Stomach (tissue), 9 donors: Measurements from ENCODE around the gene ITGA3. TPM values are rescaled to one million over a fixed set of nuclear protein-coding genes. Genes with fewer than 3 reads are reported as not detected.
A peak's percentile ranks its signal among the peaks of the same experiment; 100 is the strongest.

ENCODE experiments used
- DNase-seq, 2 donors: peaks; one replicate each; pipeline versions ENCODE4 v3.0.0 to v3.0.0-alpha.2; 2013 to 2019
- H3K27ac ChIP-seq, 5 donors: fragments of 200-600 bp in 4 of 5; sonication (generic) in 4 of 5; one replicate each; pipeline ENCODE4 v1.5.1; 2013 to 2019; ENCODE audit warnings: mild to moderate bottlenecking in 1 of 5, moderate library complexity in 1 of 5
- H3K27me3 ChIP-seq, 3 donors: fragments of 200-600 bp; sonication (generic); one replicate each; pipeline ENCODE4 v1.5.1; 2017 to 2019; ENCODE audit warnings: mixed run types in 1 of 3
- H3K36me3 ChIP-seq, 4 donors: fragments of 200-600 bp; sonication (generic); 1 replicate in 3 of 4; 2 replicates in 1 of 4; pipeline ENCODE4 v1.5.1; 2016 to 2019
- H3K4me1 ChIP-seq, 4 donors: fragments of 200-600 bp; sonication (generic); one replicate each; pipeline ENCODE4 v1.5.1; 2016 to 2019
- H3K4me3 ChIP-seq, 4 donors: fragments of 200-600 bp; sonication (generic) in 3 of 4; one replicate each; pipeline ENCODE4 v1.5.1; 2016 to 2019; ENCODE audit warnings: mild to moderate bottlenecking in 1 of 4
- H3K9me3 ChIP-seq, 4 donors: fragments of 200-600 bp; sonication (generic); one replicate each; pipeline ENCODE4 v1.5.1; 2016 to 2019
- CTCF ChIP-seq, 7 experiments: fragments of 450-650 bp in 4 of 7; fragments of 200-600 bp in 3 of 7; sonication (generic) in 3 of 7; IDR thresholded peaks; one replicate each; pipeline ENCODE4 v1.5.1; 2016 to 2019; ENCODE audit warnings: antibody characterized with exemption in 7 of 7, control low read depth in 2 of 7, mild to moderate bottlenecking in 1 of 7
- EP300 ChIP-seq: sonication (generic); formaldehyde crosslinking; IDR thresholded peaks from one replicate; pipeline ENCODE4 v1.6.1; 2017; ENCODE audit warnings: antibody characterized with exemption
- POLR2A ChIP-seq, 4 donors: fragments of 450-650 bp; IDR thresholded peaks; one replicate each; pipeline ENCODE4 v1.6.1; 2016; ENCODE audit warnings: antibody characterized with exemption in 4 of 4, control low read depth in 2 of 4, mild to moderate bottlenecking in 1 of 4, moderate library complexity in 1 of 4
- POLR2AphosphoS5 ChIP-seq, 3 donors: sonication (generic); formaldehyde crosslinking; IDR thresholded peaks; one replicate each; pipeline ENCODE4 v1.6.1; 2016; ENCODE audit warnings: antibody characterized with exemption in 3 of 3
- WGBS, 5 donors: extraction: QIAGEN DNeasy Blood & Tissue Kit in 3 of 5; methylation state at CpG; one replicate each; pipeline versions ENCODE4 v1.1.5 to v1.1.7; 2013 to 2018; 5-methylcytosine and 5-hydroxymethylcytosine counted together
- intact Hi-C: fragments of 100-400 bp; cut with DNase I; formaldehyde crosslinking; loops from one replicate; pipeline ENCODE4 v1.15.1; 2023; ENCODE audit warnings: low total_unique reads
- polyA plus RNA-seq, 3 donors: library from polyadenylated mRNA; stranded (reverse); fragments of 200-250 nt; gene quantifications; one replicate each; pipeline ENCODE4 v1.2.3, GENCODE V29; 2013
- total RNA-seq, 5 donors: library from RNA; depleted of rRNA; stranded (reverse); fragments of >200 nt; gene quantifications; one replicate each; pipeline versions ENCODE4 v1.1.0 to v1.2.3, GENCODE V29; 2014 to 2016
- donor health status: healthy with polysubstance abuse.
- donor health status: Bipolar disorder and iron deficiency.
- donor health status: healthy.

ITGA3 gene
- total and polyA plus RNA-seq, 8 donors, result 6.9 to 698 (median 73.9) TPM

GRCh38 chr17:50110591-50111349, 54.9 kb downstream of the ITGA3 start:
- H3K36me3 ChIP-seq, result peaks cover 27 to 58% (median 56%) of the 10 kb centered on the region in 4 donors
- 80 to 88% (median 82%) methylated on average over 15 to 19 of the region's 19 CpGs for WGBS, 5 donors
- peak overlapping the region; percentile 12 to 82 (median 74) for H3K27ac ChIP-seq
- peaks cover 0 to 5% (median 0%) of the 10 kb centered on the region in 3 donors for H3K27me3 ChIP-seq
- H3K4me3 ChIP-seq, result no peak overlapping the region
- DNase-seq, result no peak
- TF ChIP-seq CTCF (IDR thresholded peaks at IDR 0.05) (no peak), POLR2AphosphoS5 (IDR thresholded peaks at IDR 0.05) (no peak), EP300 (no peak), POLR2A (IDR thresholded peaks at IDR 0.05) (no peak)
- H3K4me1 ChIP-seq, result peaks cover 19 to 40% (median 28%) of the 10 kb centered on the region in 4 donors
- H3K9me3 ChIP-seq, result no peaks in the 10 kb centered on the region
- intact Hi-C loops, result no loop called here

GRCh38 chr17:50111673-50112655, 56.1 kb downstream of the ITGA3 start:
- Histone ChIP-seq H3K36me3 (peaks cover 18 to 46% (median 44%) of the 10 kb centered on the region in 4 donors), H3K27me3 (peaks cover 0 to 13% (median 0%) of the 10 kb centered on the region in 3 donors), H3K27ac (peak overlapping the region; percentile 34 to 82 (median 74)), H3K9me3 (no peaks in the 10 kb centered on the region), H3K4me1 (peaks cover 28 to 45% (median 34%) of the 10 kb centered on the region in 4 donors), H3K4me3 (no peak overlapping the region)
- intact Hi-C loops, result no loop called here
- 51 to 63% (median 53%) methylated on average over 11 to 14 of the region's 14 CpGs for WGBS, 5 donors
- peak; percentile 46 to 66 for DNase-seq
- TF ChIP-seq POLR2AphosphoS5 (IDR thresholded peaks at IDR 0.05) (peak in 1 of 3 donors; percentile 3), POLR2A (IDR thresholded peaks at IDR 0.05) (no peak), CTCF (IDR thresholded peaks at IDR 0.05) (peak in 1 of 7 experiments; percentile 3), EP300 (no peak)

- Histone ChIP-seq H3K4me1 (peaks cover 35 to 53% (median 41%) of the 10 kb centered on the region in 4 donors), H3K9me3 (no peaks in the 10 kb centered on the region), H3K27me3 (peaks cover 0 to 21% (median 5%) of the 10 kb centered on the region in 3 donors), H3K36me3 (peaks cover 16 to 38% (median 37%) of the 10 kb centered on the region in 4 donors), H3K27ac (peak overlapping the region in 4 of 5 donors; percentile 71 to 82 (median 76)), H3K4me3 (no peak overlapping the region)
- 63 to 77% (median 66%) methylated on average over 8 to 17 of the region's 17 CpGs for WGBS, 5 donors
- intact Hi-C loops, result no loop called here
- DNase-seq, result no peak
- TF ChIP-seq POLR2AphosphoS5 (IDR thresholded peaks at IDR 0.05) (no peak), CTCF (IDR thresholded peaks at IDR 0.05) (peak in 1 of 7 experiments; percentile 4), POLR2A (IDR thresholded peaks at IDR 0.05) (no peak)
Observed at GRCh38 chr17:50112694-50113093, 56.8 kb downstream of the ITGA3 start.
